MM.1S (cell line): ENCODE results near the gene MLLT10.

Experiments
- DNase-seq: peaks from one replicate; pipeline ENCODE4 v3.0.0-alpha.2; 2015
- H2AFZ ChIP-seq: fragments of 300-600 bp; sonication (generic); 2 replicates; pipeline ENCODE4 v1.6.0; 2016; ENCODE audit warnings: antibody characterized with exemption, low read length
- H3F3A ChIP-seq: fragments of 300-600 bp; sonication (generic); 2 replicates; pipeline ENCODE4 v1.6.1; 2016; ENCODE audit warnings: mild to moderate bottlenecking, antibody characterized with exemption, low read length, moderate library complexity, mixed read lengths; ENCODE audit not compliant: insufficient read depth
- H3K27ac ChIP-seq: fragments of 300-600 bp; sonication (generic); 2 replicates; pipeline ENCODE4 v1.5.1; 2016; ENCODE audit warnings: mild to moderate bottlenecking, low read length
- H3K27me3 ChIP-seq: fragments of 300-600 bp; sonication (generic); replicated peaks from 2 replicates; pipeline ENCODE4 v1.6.0; 2016; ENCODE audit warnings: low read length; ENCODE audit not compliant: insufficient read depth
- H3K36me3 ChIP-seq: fragments of 300-600 bp; sonication (generic); replicated peaks from 2 replicates; pipeline ENCODE4 v1.6.1; 2016; ENCODE audit warnings: mild to moderate bottlenecking, low read length, mixed read lengths; ENCODE audit not compliant: insufficient read depth
- H3K4me1 ChIP-seq: fragments of 300-600 bp; sonication (generic); 2 replicates; pipeline ENCODE4 v1.6.1; 2016; ENCODE audit warnings: low read length, mixed read lengths
- H3K4me2 ChIP-seq: fragments of 300-600 bp; sonication (generic); 2 replicates; pipeline ENCODE4 v1.6.0; 2016; ENCODE audit warnings: low read depth, low read length
- H3K4me3 ChIP-seq: fragments of 300-600 bp; sonication (generic); 2 replicates; pipeline ENCODE4 v1.5.1; 2016; ENCODE audit warnings: low read length, mixed read lengths
- H3K79me2 ChIP-seq: fragments of 300-600 bp; sonication (generic); 2 replicates; pipeline ENCODE4 v1.6.1; 2016; ENCODE audit warnings: mixed run types, low read length, mixed read lengths
- H3K9ac ChIP-seq: fragments of 300-600 bp; sonication (generic); 2 replicates; pipeline ENCODE4 v1.6.1; 2016; ENCODE audit warnings: low read length, mixed read lengths
- H3K9me2 ChIP-seq: fragments of 300-600 bp; sonication (generic); replicated peaks from 2 replicates; pipeline ENCODE4 v1.6.1; 2016; ENCODE audit warnings: mild to moderate bottlenecking, low read length, mixed read lengths; ENCODE audit not compliant: insufficient read depth
- H3K9me3 ChIP-seq: fragments of 300-600 bp; sonication (generic); replicated peaks from 2 replicates; pipeline ENCODE4 v1.6.1; 2016; ENCODE audit warnings: mild to moderate bottlenecking, low read length, mixed read lengths; ENCODE audit not compliant: insufficient read depth
- H4K20me1 ChIP-seq: fragments of 300-600 bp; sonication (generic); 2 replicates; pipeline ENCODE4 v1.6.1; 2016; ENCODE audit warnings: mild to moderate bottlenecking, low read length, moderate library complexity, mixed read lengths; ENCODE audit not compliant: insufficient read depth
- CTCF ChIP-seq: fragments of 300-600 bp; sonication (generic); IDR thresholded peaks from 2 replicates; pipeline ENCODE4 v1.5.1; 2016; ENCODE audit warnings: antibody characterized with exemption, low read length, mixed read lengths
- EZH2 ChIP-seq: fragments of 300-600 bp; sonication (generic); optimal IDR thresholded peaks from 2 replicates; pipeline ENCODE3; 2017; ENCODE audit warnings: low read depth, mild to moderate bottlenecking, antibody characterized with exemption, low read length, mixed read lengths
- EZH2phosphoT487 ChIP-seq: fragments of 300-600 bp; sonication (generic); IDR thresholded peaks from 2 replicates; pipeline ENCODE4 v1.6.1; 2018; ENCODE audit warnings: antibody characterized with exemption, low read length

MLLT10 gene

DNA sequence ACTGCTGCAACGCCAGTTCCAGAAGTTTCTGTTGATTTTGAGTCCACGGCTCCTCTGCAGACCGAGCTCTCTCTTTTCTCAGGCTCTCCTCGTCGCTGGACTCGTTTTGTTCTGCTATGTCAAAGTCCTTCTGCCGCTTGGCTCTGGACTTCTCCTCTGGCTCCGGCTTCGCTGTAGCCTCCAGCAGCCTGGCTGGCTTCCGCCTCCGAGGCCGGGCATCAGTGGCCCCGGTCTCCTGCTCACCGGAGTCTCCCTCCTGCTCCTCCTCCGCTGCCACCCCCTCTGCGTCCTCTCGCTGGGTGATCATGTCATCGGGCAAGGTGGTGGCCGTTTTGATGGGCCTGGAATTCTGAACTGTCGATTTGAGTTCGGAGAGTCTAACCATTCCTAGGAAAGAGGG lies 225.2 kb downstream of the MLLT10 start:
- no peak overlapping the region for H3K4me3 ChIP-seq
- DNase-seq = no peak
- H3K9me2 ChIP-seq = no peaks in the 10 kb centered on the region
- TF ChIP-seq EZH2 (no peak), CTCF (no peak), EZH2phosphoT487 (no peak)
- H3K9ac ChIP-seq = no peak overlapping the region
- H3K4me1 ChIP-seq = 0 out of 2 replicates have a peak, but pooled peaks cover 4% of the 10 kb centered on the region
- H4K20me1 ChIP-seq = no peaks in the 10 kb centered on the region
- H3K9me3 ChIP-seq = no peaks in the 10 kb centered on the region
- H3K27me3 ChIP-seq = no peaks in the 10 kb centered on the region
- H3K27ac ChIP-seq = no peak overlapping the region
- H3K79me2 ChIP-seq = no peaks in the 10 kb centered on the region; the same call in 1 of the 2 replicates
- no peak overlapping the region for H3K4me2 ChIP-seq
- H3K36me3 ChIP-seq = no peaks in the 10 kb centered on the region
- no peak overlapping the region for H2AFZ ChIP-seq
- H3F3A ChIP-seq = no peaks in the 10 kb centered on the region

DNA sequence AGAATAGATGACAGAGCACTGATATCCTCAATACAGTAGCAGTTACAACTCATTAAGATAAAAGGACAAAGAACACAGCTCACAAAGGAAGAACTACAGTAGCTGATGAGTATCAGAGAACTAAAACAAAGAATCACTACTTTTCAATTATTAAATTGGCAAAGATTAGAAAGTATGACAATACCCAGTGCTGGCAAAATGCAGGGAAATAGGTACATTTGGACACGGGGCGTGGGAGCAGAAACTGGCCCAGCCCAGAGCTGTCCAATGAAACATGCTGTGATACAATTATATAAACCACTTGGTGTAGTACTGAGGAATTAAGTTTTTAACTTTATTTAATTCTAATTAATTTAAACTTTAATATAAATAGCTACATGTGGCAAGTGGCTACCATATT lies 226.3 kb downstream of the MLLT10 start:
- no peak for TF ChIP-seq EZH2phosphoT487
- no peak for TF ChIP-seq CTCF
- TF ChIP-seq EZH2 = no peak
- H4K20me1 ChIP-seq = no peaks in the 10 kb centered on the region
- H3K27me3 ChIP-seq = no peaks in the 10 kb centered on the region

GRCh38 chr10:21764466-21765189 lies 230.6 kb downstream of the MLLT10 start:
- TF ChIP-seq EZH2phosphoT487 (no peak), CTCF (no peak), EZH2 (no peak)
- no peak for DNase-seq
- Histone ChIP-seq H3K4me3 (no peak overlapping the region), H3K27me3 (no peaks in the 10 kb centered on the region), H4K20me1 (no peaks in the 10 kb centered on the region), H3K9me3 (no peaks in the 10 kb centered on the region), H3K9me2 (no peaks in the 10 kb centered on the region), H3K36me3 (no peaks in the 10 kb centered on the region), H3K27ac (no peak overlapping the region), H3K9ac (no peak overlapping the region), H3K79me2 (no peaks in the 10 kb centered on the region), H3K4me1 (no peaks in the 10 kb centered on the region), H3F3A (no peaks in the 10 kb centered on the region), H2AFZ (no peak overlapping the region), H3K4me2 (no peak overlapping the region)

More for the DNA sequence above, 226.3 kb downstream of the MLLT10 start:
- H3K27ac ChIP-seq = no peak overlapping the region
- no peaks in the 10 kb centered on the region for H3F3A ChIP-seq
- no peaks in the 10 kb centered on the region for H3K36me3 ChIP-seq
- no peaks in the 10 kb centered on the region for H3K9me3 ChIP-seq
- H3K9ac ChIP-seq = no peak overlapping the region
- no peaks in the 10 kb centered on the region for H3K9me2 ChIP-seq
- H2AFZ ChIP-seq = no peak overlapping the region
- no peak for DNase-seq
- H3K79me2 ChIP-seq = no peaks in the 10 kb centered on the region; the same call in 1 of the 2 replicates
- H3K4me2 ChIP-seq = no peak overlapping the region
- H3K4me3 ChIP-seq = no peak overlapping the region
- 0 out of 2 replicates have a peak, but pooled peaks cover 4% of the 10 kb centered on the region for H3K4me1 ChIP-seq
